ENCODE measurements around the gene MRPL49. TPM values are rescaled to one million over a fixed set of nuclear protein-coding genes. Genes with fewer than 3 reads are reported as not detected.

MRPL49 gene
- total RNA-seq, 1 donor from 2014 or later: 26.1 TPM

DNA sequence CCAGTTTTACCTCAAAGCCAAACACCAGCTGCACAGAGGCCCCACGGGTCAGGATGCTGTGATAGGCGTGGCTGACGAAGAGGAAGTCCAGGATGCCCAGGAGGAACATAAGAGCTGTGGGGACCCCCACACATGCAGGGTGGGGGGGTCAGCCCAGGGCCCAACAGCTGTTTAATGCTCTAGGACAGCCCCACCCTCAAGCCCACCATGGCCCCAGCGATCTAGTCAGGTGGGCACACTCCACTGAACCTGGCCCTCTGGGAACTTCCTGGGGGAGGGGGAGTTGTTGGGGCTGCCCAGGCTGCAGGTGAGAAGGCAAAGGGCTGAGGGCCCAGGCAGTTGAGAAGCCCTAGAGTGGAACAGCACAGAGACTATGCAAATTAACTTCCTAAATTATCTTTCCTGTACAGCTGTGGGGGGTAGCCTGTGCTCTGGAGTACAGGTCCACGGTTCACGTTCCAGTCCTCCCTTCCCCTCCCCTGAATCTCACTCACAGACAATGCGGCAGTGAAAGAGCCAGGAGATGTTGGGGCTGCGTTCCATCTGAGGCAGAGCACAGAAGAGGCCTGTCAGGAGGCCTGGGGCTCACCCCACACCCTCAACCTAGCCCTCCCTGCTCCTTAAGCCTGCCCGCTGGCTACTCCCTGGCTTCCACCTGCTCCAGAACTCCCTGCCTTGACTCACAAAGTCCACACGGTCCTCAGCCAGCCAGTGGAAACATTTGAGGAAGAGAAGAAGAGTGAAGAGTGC, 10.3 kb downstream of the MRPL49 start:
- DNase-seq (ENCODE audit: low spot score): no peak

- no peak for DNase-seq (ENCODE audit: low spot score)
Measured at GRCh38 chr11:65132988-65133700, 11.0 kb downstream of the MRPL49 start.

- DNase-seq (ENCODE audit: low spot score): no peak
Measured at GRCh38 chr11:65133724-65134123, 11.6 kb downstream of the MRPL49 start.

GRCh38 chr11:65134240-65134951, 12.3 kb downstream of the MRPL49 start, which contains the start of gene SYVN1:
Gene SYVN1, minus strand, starts transcription at chr11:65134519. Its CDS starts 918 bp downstream, at chr11:65133601.
- peak; percentile 97 for DNase-seq (ENCODE audit: low spot score)

GRCh38 chr11:65134952-65135632, 13.0 kb downstream of the MRPL49 start:
- peak; percentile 92 for DNase-seq (ENCODE audit: low spot score)

- peak; percentile 51 for DNase-seq (ENCODE audit: low spot score)
Measured at GRCh38 chr11:65135633-65136145, 13.6 kb downstream of the MRPL49 start.

DNA sequence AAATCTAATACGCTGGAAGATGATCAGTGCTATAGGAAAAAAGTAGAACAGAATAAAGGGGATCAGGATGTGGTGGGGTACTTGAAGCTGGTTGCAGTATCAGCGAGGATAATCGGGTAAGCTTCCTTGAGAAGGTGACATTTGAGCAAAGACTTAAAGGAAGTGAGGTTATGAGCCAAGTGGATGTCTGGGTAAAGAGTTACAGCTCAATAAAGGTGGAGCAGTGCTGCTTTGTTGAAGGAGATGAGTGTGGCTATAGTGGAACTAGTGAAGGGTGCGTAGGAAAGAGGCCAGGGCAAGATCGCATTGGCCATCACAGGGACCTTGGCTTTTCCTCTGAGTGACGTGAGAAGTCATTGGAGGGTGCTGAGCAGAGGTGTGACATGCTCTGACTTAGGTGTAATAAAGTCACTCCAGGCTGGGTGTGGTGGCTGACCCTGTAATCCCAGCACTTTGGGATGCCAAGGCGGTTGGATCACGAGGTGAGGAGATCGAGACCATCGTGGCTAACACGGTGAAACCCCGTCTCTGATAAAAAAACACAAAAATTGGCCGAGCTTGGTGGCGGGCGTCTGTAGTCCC, 14.5 kb downstream of the MRPL49 start:
- DNase-seq (ENCODE audit: low spot score): peak; percentile 5

DNA sequence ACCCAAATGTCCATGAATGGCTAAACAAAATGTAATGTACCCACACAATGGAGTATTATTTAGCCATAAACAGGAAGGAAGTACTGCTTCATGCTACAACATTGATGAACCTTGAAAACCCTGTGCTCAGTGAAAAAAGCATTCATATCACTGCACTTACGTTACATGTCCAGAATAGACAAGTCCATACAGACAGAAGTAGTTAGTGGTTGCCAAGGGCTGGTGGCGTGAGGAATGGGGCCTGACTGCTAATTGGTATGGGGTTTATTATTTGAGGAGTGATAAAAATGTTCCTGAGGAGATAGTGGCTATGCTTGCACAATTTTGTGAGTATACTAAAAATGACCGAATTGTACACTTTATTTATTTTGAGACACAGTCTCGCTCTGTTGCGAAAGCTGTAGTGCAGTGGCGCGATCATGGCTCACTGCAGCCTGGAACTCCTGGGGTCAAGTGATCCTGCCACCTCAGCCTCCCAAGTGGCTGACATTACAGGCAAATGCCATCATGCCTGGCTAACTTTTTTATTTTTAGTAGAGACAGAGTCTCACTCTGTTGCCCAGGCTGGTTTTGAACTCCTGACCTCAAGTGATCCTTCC, 19.9 kb downstream of the MRPL49 start:
- peak; percentile 16 for DNase-seq (ENCODE audit: low spot score)

GRCh38 chr11:65147352-65148075, 25.4 kb downstream of the MRPL49 start:
- no peak for DNase-seq (ENCODE audit: low spot score)

GRCh38 chr11:65148657-65149056, 26.5 kb downstream of the MRPL49 start:
- DNase-seq (ENCODE audit: low spot score): peak; percentile 62

GRCh38 chr11:65150131-65150508, 28.0 kb downstream of the MRPL49 start:
- peak; percentile 51 for DNase-seq (ENCODE audit: low spot score)

GRCh38 chr11:65150509-65151299, 28.6 kb downstream of the MRPL49 start:
- DNase-seq (ENCODE audit: low spot score): peak; percentile 94

GRCh38 chr11:65151331-65151899, 29.3 kb downstream of the MRPL49 start:
- DNase-seq (ENCODE audit: low spot score): peak; percentile 2

DNA sequence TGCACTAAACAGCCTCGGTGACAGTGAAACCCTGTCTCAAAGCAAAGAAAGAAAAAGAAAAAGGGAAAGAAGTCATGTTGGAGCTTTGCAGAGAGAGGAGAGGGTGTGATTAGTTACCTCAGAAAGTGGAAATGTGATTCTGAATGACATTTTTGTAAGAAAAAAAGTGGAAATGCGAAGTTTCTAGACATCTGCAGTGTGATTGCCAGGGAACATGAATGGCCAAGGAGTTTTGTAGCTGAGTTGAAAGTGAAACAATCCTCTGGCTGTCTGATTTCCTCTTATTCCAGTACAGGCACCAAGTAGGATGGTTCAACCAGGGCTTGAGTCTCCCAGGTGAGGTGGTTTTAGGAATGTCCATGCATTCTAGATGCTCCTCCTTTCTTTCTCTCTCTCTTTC, 30.0 kb downstream of the MRPL49 start:
- DNase-seq (ENCODE audit: low spot score): no peak

DNA sequence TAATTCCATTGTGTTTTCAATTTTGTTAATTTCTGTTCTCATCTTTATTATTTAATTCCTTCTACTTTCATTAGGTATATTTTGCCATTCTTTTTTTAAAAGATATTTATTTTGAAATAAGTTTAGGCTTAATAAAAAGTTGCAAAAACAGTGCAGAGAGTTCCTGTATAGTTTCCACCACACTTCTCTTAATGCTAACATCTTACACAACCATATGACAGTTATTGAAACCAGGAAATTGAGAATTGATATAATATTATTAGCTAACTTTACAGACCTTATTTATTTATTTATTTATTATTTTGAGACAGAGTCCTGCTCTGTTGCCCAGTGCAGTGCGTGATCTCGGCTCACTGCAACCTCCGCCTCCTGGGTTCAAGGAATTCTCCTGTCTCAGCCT, 34.1 kb downstream of the MRPL49 start:
- DNase-seq (ENCODE audit: low spot score): no peak

DNA sequence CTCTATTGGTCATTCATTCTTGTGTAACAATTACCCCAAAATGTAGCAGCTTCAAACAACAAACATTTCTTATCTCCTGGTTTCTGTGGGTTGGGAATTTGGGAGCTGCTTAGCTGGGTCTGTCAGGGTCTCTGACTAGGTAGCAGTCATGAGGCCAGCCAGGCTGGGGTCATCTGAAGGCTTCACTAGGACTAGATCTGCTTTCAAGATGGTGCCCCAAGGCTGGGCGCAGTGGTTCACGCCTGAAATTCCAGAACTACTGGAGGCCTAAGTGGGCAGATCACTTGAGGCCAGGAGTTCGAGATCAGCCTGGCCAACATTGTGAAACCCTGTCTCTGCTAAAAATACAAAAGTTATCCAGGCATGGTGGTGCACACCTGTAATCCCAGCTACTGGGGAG, 34.8 kb downstream of the MRPL49 start:
- no peak for DNase-seq (ENCODE audit: low spot score)

DNA sequence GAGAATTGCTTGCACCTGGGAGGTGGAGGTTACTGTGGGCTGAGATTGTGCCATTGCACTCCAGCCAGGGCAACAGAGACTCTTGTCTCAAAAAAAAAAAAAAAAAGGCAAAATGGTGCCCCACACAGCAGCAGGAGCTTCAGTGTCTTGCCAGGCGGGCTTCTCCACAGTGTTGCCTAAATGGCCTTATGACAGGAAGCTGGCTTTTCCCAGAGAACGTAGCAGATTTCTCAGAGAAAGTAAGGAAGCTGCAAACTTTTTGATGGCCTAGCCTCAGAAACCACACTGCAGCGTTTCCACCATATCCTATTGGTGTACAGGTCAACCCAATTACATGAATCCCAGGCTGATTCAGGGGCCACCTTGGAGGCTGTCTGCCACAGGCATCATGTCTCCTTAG, 35.2 kb downstream of the MRPL49 start:
- no peak for DNase-seq (ENCODE audit: low spot score)

DNA sequence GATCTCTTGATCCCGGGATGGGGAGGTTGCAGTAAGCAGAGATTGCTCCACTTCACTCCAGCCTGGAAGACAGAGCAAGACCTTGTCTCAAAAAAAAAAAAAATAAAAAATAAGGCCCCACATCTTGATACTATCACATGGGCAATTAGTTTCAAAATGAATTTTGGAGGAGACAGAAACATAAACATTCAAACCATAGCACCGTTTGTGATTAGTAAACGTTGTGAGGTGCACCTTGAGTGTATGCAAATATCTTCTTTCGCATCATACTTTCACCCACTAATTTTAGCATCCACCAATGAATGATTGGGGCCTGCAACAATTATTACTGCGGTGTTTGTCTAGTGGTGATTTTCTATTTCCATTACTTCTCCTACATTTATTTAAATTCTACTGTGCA, 36.9 kb downstream of the MRPL49 start:
- DNase-seq (ENCODE audit: low spot score): no peak

DNA sequence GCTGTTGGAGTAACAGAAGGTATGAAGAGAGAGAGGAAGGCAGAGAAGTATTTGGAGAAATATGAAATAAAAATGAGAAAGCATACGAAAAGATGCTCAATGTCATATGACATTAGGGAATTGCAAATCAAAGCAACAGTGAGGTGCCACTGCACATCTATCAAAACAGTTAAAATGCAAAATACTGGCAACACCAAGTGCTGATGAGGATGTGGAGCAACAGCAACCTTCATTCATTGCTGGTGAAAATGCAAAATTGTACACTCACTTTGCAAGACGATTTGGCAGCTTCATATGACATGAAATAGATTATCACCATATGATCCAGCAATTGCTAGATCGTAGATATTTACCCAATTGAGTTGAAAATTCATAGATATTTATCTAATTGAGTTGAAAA, 38.5 kb downstream of the MRPL49 start:
- DNase-seq (ENCODE audit: low spot score): no peak
